PC-3 (cell line): ENCODE data around the gene CIZ1.
"Not testable (repeated sequence)": the region's sequence is repeated elsewhere in the genome, so short reads cannot be mapped to it uniquely, and the experiment has no call there.

Experiments
- CTCF ChIP-seq: fragments of 300-600 bp; sonication (generic); conservative IDR thresholded peaks from 2 replicates; pipeline ENCODE4 v1.5.1; 2017; ENCODE audit warnings: antibody characterized with exemption, low read depth, mild to moderate bottlenecking, low read length
- EZH2 ChIP-seq: fragments of 300-600 bp; sonication (generic); IDR thresholded peaks from one replicate; pipeline ENCODE4 v1.6.1; 2017; ENCODE audit warnings: antibody characterized with exemption, mild to moderate bottlenecking, low read length; ENCODE audit not compliant: unreplicated experiment

- TF ChIP-seq CTCF, EZH2: not testable (repeated sequence)
Measured at GRCh38 chr9:128230897-128231296, 39.5 kb upstream of the CIZ1 start.
